Astrocyte (in vitro differentiated cells and primary cell): Measurements from ENCODE around the gene ADAMTS17. TPM values are rescaled to one million over a fixed set of nuclear protein-coding genes. Genes with fewer than 3 reads are reported as not detected.

ENCODE experiments used
- DNase-seq: peaks from one replicate; pipeline ENCODE4 v3.0.0-alpha.2; 2010; ENCODE audit warnings: low read depth
- FAIRE-seq: peaks from 2 replicates; lab custom pipeline; 2011; peaks lifted over from hg19 to GRCh38; lab: Jason Lieb, UNC
- H2AFZ ChIP-seq: 2 replicates; pipeline ENCODE4 v1.6.0; 2012; ENCODE audit warnings: low read depth, low read length, inconsistent platforms
- H3K27ac ChIP-seq: 2 replicates; pipeline ENCODE4 v1.5.1; 2011; ENCODE audit warnings: low read depth, low read length, inconsistent platforms
- H3K27me3 ChIP-seq: 2 replicates; pipeline ENCODE4 v1.6.0; 2011; ENCODE audit warnings: low read length, inconsistent platforms; ENCODE audit not compliant: insufficient read depth
- H3K36me3 ChIP-seq: 2 replicates; pipeline ENCODE4 v1.5.1; 2011; ENCODE audit warnings: low read length, inconsistent platforms; ENCODE audit not compliant: insufficient read depth
- H3K4me1 ChIP-seq: 2 replicates; pipeline ENCODE4 v1.5.1; 2011; ENCODE audit warnings: low read length, inconsistent platforms; ENCODE audit not compliant: insufficient read depth
- H3K4me2 ChIP-seq: 2 replicates; pipeline ENCODE4 v1.6.0; 2012; ENCODE audit warnings: low read length, inconsistent platforms
- H3K4me3 ChIP-seq: 2 replicates; pipeline ENCODE4 v1.5.1; 2011; ENCODE audit warnings: low read depth, mild to moderate bottlenecking, low read length, inconsistent platforms; ENCODE audit not compliant: insufficient read depth
- H3K79me2 ChIP-seq: 2 replicates; pipeline ENCODE4 v1.6.0; 2012; ENCODE audit warnings: mild to moderate bottlenecking, low read length, inconsistent platforms; ENCODE audit not compliant: insufficient read depth
- H3K9ac ChIP-seq: 2 replicates; pipeline ENCODE4 v1.6.0; 2012; ENCODE audit warnings: mild to moderate bottlenecking, low read length, inconsistent platforms
- H3K9me3 ChIP-seq: 2 replicates; pipeline ENCODE4 v1.5.1; 2012; ENCODE audit warnings: low read depth, mild to moderate bottlenecking, low read length, inconsistent platforms; ENCODE audit not compliant: insufficient read depth
- H4K20me1 ChIP-seq: 2 replicates; pipeline ENCODE4 v1.6.0; 2012; ENCODE audit warnings: low read length, inconsistent platforms; ENCODE audit not compliant: insufficient read depth
- H3K27ac Mint-ChIP-seq: one replicate; pipeline ENCODE4 v1.8.0; 2021; ENCODE audit warnings: mild to moderate bottlenecking, mixed read lengths; ENCODE audit not compliant: unreplicated experiment
- H3K27me3 Mint-ChIP-seq: one replicate; pipeline ENCODE4 v1.8.0; 2021; ENCODE audit warnings: low read depth, mixed read lengths; ENCODE audit not compliant: unreplicated experiment
- H3K36me3 Mint-ChIP-seq: one replicate; pipeline ENCODE4 v1.8.0; 2021; ENCODE audit warnings: low read depth, mixed read lengths; ENCODE audit not compliant: unreplicated experiment
- H3K4me1 Mint-ChIP-seq: one replicate; pipeline ENCODE4 v1.8.0; 2021; ENCODE audit warnings: low read depth, mixed read lengths; ENCODE audit not compliant: unreplicated experiment
- H3K4me3 Mint-ChIP-seq: one replicate; pipeline ENCODE4 v1.8.0; 2021; ENCODE audit warnings: mild to moderate bottlenecking, moderate library complexity, mixed read lengths; ENCODE audit not compliant: unreplicated experiment
- H3K9me3 Mint-ChIP-seq: one replicate; pipeline ENCODE4 v1.8.0; 2021; ENCODE audit warnings: mild to moderate bottlenecking, mixed read lengths; ENCODE audit not compliant: unreplicated experiment
- CTCF ChIP-seq: IDR thresholded peaks from 2 replicates; pipeline ENCODE4 v1.5.1; 2011; ENCODE audit warnings: low read depth, mild to moderate bottlenecking, inconsistent platforms, low read length, moderate library complexity; ENCODE audit not compliant: insufficient read depth
- EZH2 ChIP-seq: IDR thresholded peaks from 2 replicates; pipeline ENCODE4 v1.6.1; 2012; ENCODE audit warnings: mild to moderate bottlenecking, low read length, inconsistent platforms; ENCODE audit not compliant: insufficient read depth
- total RNA-seq: library from RNA; stranded (reverse); gene quantifications from 2 replicates; pipeline ENCODE4 v1.2.1, GENCODE V29; 2021

The ADAMTS17 gene
- total RNA-seq, 1 donor from 2014 or later: 0.27 TPM

DNA sequence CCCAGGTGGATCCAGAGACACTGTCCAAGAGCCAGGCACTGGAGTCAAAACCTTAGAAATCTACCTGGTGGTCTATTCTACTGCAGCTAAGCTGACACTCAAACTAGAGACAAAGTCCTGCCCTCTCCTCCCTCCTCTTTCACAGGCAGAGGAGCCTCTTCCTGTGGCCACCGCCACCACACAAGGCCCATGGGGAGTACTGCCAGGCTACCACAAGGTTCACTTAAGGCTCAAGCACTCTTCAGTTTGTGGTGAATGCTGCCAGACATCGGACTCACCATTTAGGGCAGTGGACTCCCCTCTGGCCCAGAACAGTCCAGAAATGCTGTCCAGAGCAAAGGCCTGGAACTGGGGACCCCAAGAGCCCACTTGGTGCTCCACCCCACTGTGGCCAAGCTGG lies 160.9 kb downstream of the ADAMTS17 start:
- Mint-ChIP-seq H3K27ac (no peak overlapping the region), H3K27me3 (peaks cover 24% of the 10 kb centered on the region), H3K4me1 (no peaks in the 10 kb centered on the region), H3K36me3 (no peaks in the 10 kb centered on the region), H3K4me3 (no peak overlapping the region), H3K9me3 (peaks cover 3% of the 10 kb centered on the region)
- DNase-seq (no peak), FAIRE-seq (no peak)
- Histone ChIP-seq H3K4me1 (no peaks in the 10 kb centered on the region), H3K4me3 (no peak overlapping the region), H3K9me3 (no peaks in the 10 kb centered on the region), H3K79me2 (no peaks in the 10 kb centered on the region), H3K4me2 (no peak overlapping the region), H2AFZ (no peak overlapping the region), H3K27ac (no peak overlapping the region), H4K20me1 (no peaks in the 10 kb centered on the region), H3K36me3 (no peaks in the 10 kb centered on the region), H3K27me3 (peaks cover 5% of the 10 kb centered on the region), H3K9ac (no peak overlapping the region)
- no peak for TF ChIP-seq EZH2
- TF ChIP-seq CTCF: no peak

DNA sequence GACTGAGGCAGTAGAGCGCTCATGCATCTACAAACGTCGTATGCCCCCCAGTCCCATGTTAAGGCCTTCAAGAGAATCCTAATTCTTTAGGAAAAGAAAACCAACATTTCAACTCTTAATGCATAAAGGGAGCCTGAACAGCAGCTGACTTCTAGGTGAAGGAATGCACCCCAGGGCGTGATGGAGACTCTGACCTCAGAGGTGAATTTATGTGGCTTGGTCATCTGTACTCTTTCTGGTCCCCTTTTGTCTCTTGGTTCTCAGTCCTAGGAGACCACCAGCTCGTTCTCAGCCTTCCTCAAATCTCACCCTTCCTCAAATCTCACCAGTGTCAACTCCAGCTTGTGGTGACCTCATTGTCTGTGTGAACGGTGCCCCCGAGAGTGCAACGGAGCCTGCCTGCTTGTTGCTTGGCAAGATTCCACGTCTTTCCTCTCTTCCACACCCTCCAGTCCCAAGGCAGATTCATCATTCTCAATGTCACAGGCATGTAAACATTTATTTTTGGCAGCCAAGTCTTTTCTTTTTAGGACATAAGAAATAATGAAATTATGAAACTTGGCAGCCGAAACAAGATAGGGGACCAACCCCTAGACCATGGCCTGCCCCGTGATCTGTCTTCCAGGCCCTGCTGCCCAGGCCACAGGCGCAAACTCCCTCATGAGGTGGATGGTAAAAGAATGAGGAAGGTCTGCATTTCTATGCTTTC lies 166.2 kb downstream of the ADAMTS17 start:
- Histone ChIP-seq H3K4me3 (no peak overlapping the region), H3K4me2 (no peak overlapping the region), H3K9me3 (peaks cover 31% of the 10 kb centered on the region), H3K79me2 (no peaks in the 10 kb centered on the region), H3K27ac (no peak overlapping the region), H3K9ac (no peak overlapping the region), H3K4me1 (no peaks in the 10 kb centered on the region), H3K36me3 (no peaks in the 10 kb centered on the region), H2AFZ (no peak overlapping the region), H4K20me1 (no peaks in the 10 kb centered on the region), H3K27me3 (no peaks in the 10 kb centered on the region)
- Mint-ChIP-seq H3K4me3 (no peak overlapping the region), H3K27me3 (peaks cover 8% of the 10 kb centered on the region), H3K4me1 (no peaks in the 10 kb centered on the region), H3K9me3 (peaks cover 10% of the 10 kb centered on the region), H3K36me3 (peaks cover 2% of the 10 kb centered on the region), H3K27ac (no peak overlapping the region)
- no peak for TF ChIP-seq EZH2
- TF ChIP-seq CTCF: no peak
- no peak for DNase-seq
- no peak for FAIRE-seq

GRCh38 chr15:100174904-100175275 lies 166.9 kb downstream of the ADAMTS17 start:
- Mint-ChIP-seq H3K4me1 (no peaks in the 10 kb centered on the region), H3K27ac (no peak overlapping the region), H3K4me3 (no peak overlapping the region), H3K27me3 (peaks cover 8% of the 10 kb centered on the region), H3K36me3 (peaks cover 2% of the 10 kb centered on the region), H3K9me3 (peaks cover 6% of the 10 kb centered on the region)
- no peak for TF ChIP-seq EZH2
- no peak for TF ChIP-seq CTCF
- no peaks in the 10 kb centered on the region for H3K79me2 ChIP-seq
- H4K20me1 ChIP-seq: no peaks in the 10 kb centered on the region
- no peak overlapping the region for H3K4me2 ChIP-seq
- H3K4me3 ChIP-seq: no peak overlapping the region
- H3K4me1 ChIP-seq: no peaks in the 10 kb centered on the region
- FAIRE-seq (no peak), DNase-seq (no peak)
- H3K27me3 ChIP-seq: no peaks in the 10 kb centered on the region
- H3K9ac ChIP-seq: no peak overlapping the region
- H3K9me3 ChIP-seq: peaks cover 31% of the 10 kb centered on the region
- no peak overlapping the region for H3K27ac ChIP-seq
- H2AFZ ChIP-seq: no peak overlapping the region
- H3K36me3 ChIP-seq: no peaks in the 10 kb centered on the region
